ENCODE data around the gene ABCA12.

The ABCA12 gene

GRCh38 chr2:215036314-215036713 lies 102.1 kb downstream of the ABCA12 start:
- DNase-seq (ENCODE audit: low spot score): no peak

DNA sequence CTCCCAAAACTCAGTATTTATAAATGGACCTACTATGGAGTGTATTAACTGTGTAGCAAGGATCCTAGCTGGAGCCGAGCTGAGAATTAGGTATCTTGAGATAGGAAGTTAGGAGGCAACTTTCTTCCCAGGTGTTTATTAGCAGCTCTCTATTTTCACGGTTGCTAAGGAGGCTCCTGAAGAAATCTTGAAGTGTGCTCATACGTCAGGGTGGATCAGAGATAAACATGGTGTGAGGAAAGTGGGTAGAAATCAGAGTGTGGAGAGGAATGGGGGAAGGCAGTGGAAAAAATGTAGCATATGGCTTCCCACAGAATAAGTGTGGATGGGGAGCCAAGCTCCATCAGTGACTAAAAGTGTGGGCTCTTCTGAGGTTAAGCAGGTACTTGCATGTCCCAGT lies 104.3 kb downstream of the ABCA12 start:
- DNase-seq (ENCODE audit: low spot score): no peak

DNA sequence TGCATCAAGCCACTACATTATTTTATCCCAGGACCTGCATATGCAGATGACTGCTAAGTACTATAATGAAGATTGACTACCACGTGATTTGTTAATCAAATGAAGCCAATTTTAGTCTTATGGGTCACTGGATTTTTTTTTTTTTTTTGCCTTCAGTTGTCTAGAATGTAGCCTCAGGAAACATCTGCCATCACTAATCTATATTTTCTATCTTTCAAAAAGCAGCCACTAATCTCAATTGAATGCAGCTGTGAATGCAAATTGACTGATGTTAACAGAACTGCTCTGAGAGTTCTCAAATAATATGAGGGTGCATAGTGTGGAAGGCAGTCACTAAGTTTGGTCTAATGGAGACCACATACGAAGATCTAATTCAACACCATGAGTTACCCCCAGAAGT lies 106.3 kb downstream of the ABCA12 start:
- no peak for DNase-seq (ENCODE audit: low spot score)

GRCh38 chr2:215031321-215031720 lies 107.1 kb downstream of the ABCA12 start:
- peak; percentile 6 for DNase-seq (ENCODE audit: low spot score)

GRCh38 chr2:215029936-215030335 lies 108.5 kb downstream of the ABCA12 start:
- DNase-seq (ENCODE audit: low spot score): no peak

DNA sequence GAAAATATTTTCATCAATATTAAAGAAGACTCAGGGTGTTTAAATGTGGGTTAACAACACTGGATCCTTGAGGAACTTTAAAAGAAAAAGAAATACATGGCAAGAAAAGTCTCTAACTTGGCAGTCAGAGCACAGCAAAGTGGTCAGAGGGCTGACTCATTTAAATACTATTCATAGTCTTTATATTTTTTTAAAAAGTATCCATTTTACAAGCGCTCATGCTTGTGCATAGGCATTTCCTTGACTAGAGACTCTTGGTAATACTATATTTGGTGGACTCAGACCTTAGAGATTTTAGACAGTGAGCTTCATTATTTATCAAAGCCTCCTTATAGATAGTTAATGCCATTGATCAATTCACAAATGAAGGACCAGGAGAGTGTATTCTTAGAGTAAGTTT lies 110.2 kb downstream of the ABCA12 start:
- DNase-seq (ENCODE audit: low spot score): peak; percentile 68

- no peak for DNase-seq (ENCODE audit: low spot score)
These were observed 110.6 kb downstream of the ABCA12 start for GRCh38 chr2:215027779-215028178.

DNA sequence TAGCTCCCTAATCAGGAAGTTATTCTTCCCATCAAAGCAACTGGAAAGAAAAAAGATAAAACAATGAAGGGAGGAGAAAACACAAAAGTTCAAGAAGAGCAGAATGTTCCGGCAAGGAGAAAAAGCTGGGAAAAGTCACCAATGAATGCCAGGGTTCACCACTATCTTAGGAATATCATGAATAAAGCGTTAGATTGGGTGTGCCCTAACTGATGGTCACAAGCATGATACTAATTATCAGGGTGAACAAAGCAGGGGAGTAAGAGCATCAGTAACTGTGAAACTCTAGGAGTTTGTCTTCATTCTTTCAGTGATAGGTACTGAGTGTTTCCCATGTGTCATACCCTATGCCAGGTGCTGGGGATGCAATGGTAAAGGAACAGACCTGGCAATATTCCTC lies 115.5 kb downstream of the ABCA12 start:
- DNase-seq (ENCODE audit: low spot score): no peak

DNA sequence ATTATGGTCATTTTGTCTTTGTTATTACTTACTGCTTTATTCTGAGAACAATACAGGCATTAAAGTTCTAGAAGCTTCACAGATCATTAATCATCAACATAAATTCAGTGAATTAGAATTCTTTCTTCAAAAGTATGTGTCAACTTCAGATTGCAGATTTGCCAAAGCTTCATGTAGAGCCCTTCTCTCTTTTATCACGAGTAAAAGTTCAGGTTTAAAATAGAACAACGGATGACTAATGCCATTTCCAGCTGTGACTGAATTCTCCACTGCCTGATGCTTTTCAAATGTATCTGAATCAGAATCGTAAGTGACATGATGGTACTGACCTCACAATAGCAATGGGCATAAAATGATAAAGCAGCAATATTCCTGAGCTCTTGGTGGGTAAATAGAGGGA lies 116.0 kb downstream of the ABCA12 start:
- peak; percentile 39 for DNase-seq (ENCODE audit: low spot score)

DNA sequence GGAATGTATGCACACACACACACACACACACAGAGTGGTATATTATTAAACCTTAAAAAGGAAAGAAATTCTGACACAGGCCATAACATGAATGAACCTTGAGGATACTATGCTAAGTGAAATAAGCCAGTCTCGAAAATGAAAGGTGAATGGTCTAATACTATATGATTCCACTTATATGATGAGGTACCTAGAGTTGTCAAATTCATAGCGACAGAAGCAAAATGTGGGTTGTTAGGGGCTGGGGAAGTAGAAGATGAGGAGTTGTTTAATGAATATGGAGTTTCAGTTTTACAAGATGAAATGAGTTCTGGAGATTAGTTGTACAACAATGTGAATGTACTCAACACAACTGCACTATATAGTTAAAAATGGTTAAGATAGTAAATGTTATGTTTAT lies 118.1 kb downstream of the ABCA12 start:
- DNase-seq (ENCODE audit: low spot score): no peak

- no peak for DNase-seq (ENCODE audit: low spot score)
These were observed 118.8 kb downstream of the ABCA12 start for GRCh38 chr2:215019521-215020145.

- DNase-seq (ENCODE audit: low spot score): no peak
These were observed 119.3 kb downstream of the ABCA12 start for GRCh38 chr2:215019085-215019484.

- no peak for DNase-seq (ENCODE audit: low spot score)
These were observed 123.0 kb downstream of the ABCA12 start for GRCh38 chr2:215015421-215015820.

- no peak for DNase-seq (ENCODE audit: low spot score)
These were observed 128.0 kb downstream of the ABCA12 start for GRCh38 chr2:215010390-215010789.

DNA sequence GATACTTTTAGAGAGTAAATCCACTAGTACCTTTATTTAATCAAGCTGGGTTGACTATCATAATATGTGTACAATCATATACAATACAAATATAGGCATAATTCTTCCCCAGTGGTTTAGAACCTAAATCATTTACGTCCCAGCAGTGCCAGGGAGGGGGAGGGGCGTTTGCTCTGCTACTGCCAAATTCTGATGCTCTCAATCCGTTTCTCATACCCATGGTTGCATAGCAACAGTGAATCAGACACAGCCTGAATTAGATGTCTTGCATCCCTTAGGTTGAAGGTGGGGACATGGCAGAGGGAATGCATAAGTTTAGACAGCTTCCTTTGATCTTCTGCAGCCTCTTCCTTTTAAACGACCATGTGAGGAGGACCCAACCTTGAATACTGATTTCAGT lies 135.4 kb downstream of the ABCA12 start:
- DNase-seq (ENCODE audit: low spot score): no peak

- peak; percentile 37 for DNase-seq (ENCODE audit: low spot score)
These were observed 135.9 kb downstream of the ABCA12 start for GRCh38 chr2:215002500-215002899.

GRCh38 chr2:215000721-215001120 lies 137.7 kb downstream of the ABCA12 start:
- no peak for DNase-seq (ENCODE audit: low spot score)

DNA sequence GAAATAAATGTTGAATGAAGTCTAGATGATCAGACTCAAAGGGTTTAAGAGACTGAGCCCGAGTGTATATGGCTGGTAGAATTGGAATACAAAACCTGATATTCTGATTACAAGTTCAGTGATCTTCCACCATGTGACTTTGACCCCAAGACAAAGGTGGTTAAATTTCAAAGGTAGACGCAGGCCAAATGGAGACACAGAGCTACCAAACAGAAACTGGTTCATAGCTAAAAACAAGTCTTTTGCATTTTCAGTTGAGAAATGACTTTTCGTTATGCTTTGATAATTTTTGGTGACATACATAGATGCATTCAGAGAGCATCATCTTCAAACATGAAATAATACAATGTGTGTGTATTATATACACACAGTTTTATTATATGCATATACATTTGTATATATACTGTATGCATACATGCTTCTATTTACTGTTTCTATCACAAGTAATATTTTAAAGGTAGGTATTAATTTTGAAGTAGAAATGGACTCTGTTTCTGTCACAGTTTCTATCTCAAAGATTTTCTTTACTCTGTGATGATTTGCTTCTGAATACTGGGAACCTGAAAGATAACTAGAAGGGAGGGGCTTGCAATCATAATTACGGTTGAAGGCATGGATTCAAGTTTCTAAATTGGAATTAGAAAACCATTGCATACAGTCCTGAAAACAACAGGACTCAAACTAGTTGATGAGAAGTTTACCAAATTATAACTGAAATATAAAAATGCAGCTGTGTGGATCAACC lies 142.3 kb downstream of the ABCA12 start:
- DNase-seq (ENCODE audit: low spot score): no peak

DNA sequence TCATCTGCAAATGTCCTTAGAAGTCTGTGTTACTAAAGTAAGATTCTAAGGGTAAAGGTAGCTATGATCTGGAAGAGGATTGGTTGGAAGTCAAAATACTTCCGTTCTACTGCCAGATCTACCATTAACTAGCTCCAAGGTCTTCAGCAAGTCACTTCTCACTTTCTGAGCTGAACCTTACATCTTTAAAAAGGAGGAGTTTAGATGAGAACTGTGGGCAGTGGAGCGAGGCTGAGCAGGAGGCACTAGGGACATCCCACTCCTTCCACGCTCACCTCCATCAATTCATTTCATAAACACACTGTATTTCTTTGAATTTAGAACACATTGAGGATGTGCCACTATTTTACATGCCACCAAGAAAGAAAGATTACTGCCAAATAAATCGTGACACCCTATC lies 143.0 kb downstream of the ABCA12 start:
- no peak for DNase-seq (ENCODE audit: low spot score)

DNA sequence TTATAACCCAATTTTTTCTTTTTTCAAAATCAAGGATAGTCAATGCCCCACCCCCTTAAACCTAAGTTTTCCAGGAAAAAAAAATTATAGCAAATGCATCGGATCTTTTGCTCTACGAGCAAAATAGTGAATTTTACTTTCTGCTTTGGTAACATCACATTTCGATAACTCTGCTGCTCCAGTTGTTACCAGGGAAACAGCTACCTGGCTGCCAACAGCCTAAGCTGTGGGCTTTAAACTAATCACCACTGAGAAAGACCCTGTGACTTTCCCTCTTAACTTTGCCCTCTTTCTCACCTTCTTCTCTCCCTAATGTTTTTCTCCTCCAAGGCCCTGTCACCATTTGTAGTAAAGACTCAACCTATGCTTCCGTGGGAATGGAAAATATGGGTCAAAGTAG lies 145.5 kb downstream of the ABCA12 start:
- DNase-seq (ENCODE audit: low spot score): no peak

- no peak for DNase-seq (ENCODE audit: low spot score)
These were observed 149.2 kb downstream of the ABCA12 start for GRCh38 chr2:214989187-214989586.

GRCh38 chr2:214987261-214987660 lies 151.2 kb downstream of the ABCA12 start:
- DNase-seq (ENCODE audit: low spot score): peak; percentile 15

DNA sequence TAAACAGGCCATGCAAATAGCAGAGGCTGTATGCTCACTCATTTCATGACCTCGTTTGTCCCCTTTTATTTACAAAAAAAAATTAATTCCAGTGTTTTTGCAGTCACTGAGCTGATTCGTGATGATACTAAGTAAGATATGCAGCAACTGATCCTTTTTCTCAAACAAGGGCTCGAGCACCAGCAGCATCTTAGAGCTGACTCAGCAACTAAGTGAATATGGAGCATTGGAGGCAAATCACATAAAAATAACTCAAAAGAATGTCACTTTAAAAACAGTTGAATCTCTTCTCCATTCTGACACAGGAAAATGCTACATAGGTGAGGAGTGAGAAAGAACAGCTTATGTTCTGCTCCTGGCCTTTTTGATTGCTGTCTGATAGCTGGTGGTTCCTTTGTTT lies 152.8 kb downstream of the ABCA12 start:
- DNase-seq (ENCODE audit: low spot score): no peak

DNA sequence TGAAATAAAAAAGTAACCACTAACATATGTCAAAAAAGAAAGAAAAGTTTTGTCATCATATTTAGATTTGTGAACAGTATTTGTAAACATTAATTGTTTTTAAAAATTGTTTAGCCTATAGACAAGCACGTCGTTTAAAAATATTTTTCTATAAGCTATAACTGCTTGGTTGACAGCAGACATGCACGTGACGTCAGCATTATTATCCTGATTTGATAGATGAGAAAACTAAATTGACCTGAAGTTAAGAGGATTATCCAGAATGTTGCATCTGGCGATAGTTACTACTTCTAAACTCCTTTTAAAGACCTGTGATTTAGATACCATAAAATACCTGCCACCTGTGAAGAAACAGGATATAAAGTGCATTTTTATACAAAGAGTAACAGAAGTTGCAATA lies 172.0 kb downstream of the ABCA12 start:
- no peak for DNase-seq (ENCODE audit: low spot score)
